ENCODE data around the gene CHRNG. TPM values are rescaled to one million over a fixed set of nuclear protein-coding genes. Genes with fewer than 3 reads are reported as not detected.

CHRNG gene
- total and polyA plus RNA-seq, 2 experiments from 2014 or later = not detected

DNA sequence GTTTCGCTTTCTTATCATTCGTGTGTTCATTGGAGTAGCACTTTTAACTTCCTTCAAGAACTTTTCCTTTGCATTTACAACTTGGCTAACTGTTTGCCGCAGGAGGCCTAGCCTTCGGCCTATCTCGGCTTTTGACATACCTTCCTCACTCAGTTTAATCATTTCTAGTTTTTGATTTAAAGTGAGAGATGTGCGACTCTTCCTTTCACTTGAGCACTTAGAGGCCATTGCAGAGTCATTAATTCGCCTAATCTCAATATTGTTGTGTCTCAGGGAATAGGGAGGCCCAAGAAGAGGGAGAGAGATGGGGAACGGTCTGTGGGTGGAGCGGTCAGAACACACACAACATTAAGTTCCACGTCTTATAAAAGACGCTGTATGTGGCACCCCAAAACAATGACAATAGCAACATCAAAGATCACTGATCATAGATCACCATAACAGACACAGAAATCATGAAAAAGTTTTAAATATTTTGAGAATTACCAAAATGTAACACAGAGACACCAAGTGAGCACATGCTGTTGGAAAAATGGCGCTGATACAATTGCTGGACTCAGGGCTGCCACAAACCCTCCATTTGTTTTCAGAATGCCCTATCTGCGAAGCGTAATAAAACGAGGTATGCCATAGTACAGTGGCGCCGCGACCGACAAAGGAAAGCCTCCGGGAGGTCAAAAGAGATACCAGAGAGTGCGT lies 10.3 kb downstream of the CHRNG start:
- TF ChIP-seq ZNF331 (CRISPR knock-in tag; IDR thresholded peaks at IDR 0.05; ENCODE audit: low read depth) (no peak), STAT1 (IDR thresholded peaks at IDR 0.05; ENCODE audit: unreplicated experiment) (no peak)
- no peaks in the 10 kb centered on the region for H3K9me2 ChIP-seq (ENCODE audit: insufficient read depth)
- peak overlapping the region; percentile 96 for H3K4me3 ChIP-seq
- ATAC-seq (no peak; the same call in 2 of the 3 replicates), DNase-seq (ENCODE audit: low spot score) (no peak)
- peak overlapping the region; percentile 96 for H3K4me2 ChIP-seq
- peaks cover 54% of the 10 kb centered on the region for H3K36me3 Mint-ChIP-seq (ENCODE audit: low read depth)
- peaks cover 6% of the 10 kb centered on the region for H3K27me3 Mint-ChIP-seq (ENCODE audit: insufficient read depth, low read depth, poor library complexity)
- H3K27me3 ChIP-seq (ENCODE audit: insufficient read depth) = no peaks in the 10 kb centered on the region
- H4K20me1 ChIP-seq (replicated peaks; ENCODE audit: insufficient read depth) = peaks cover 21% of the 10 kb centered on the region
- peaks cover 15% of the 10 kb centered on the region for H3K4me1 Mint-ChIP-seq
- peaks cover 15% of the 10 kb centered on the region; the same call in 2 of the 3 replicates for H3K9me3 Mint-ChIP-seq
- peaks cover 12% of the 10 kb centered on the region for H3K4me1 ChIP-seq (ENCODE audit: insufficient read depth)
- H3K79me2 ChIP-seq (replicated peaks; ENCODE audit: insufficient read depth) = peaks cover 76% of the 10 kb centered on the region
- H3K27ac ChIP-seq (ENCODE audit: low read depth) = peak overlapping the region; percentile 98
- H3K27ac Mint-ChIP-seq = peak overlapping the region; percentile 99
- peaks cover 14% of the 10 kb centered on the region for H3K36me3 ChIP-seq (ENCODE audit: insufficient read depth)
- H3F3A ChIP-seq (replicated peaks; ENCODE audit: low read depth) = peaks cover 8% of the 10 kb centered on the region
- H2AFZ ChIP-seq = peak overlapping the region; percentile 91
- H3K4me3 Mint-ChIP-seq = peak overlapping the region; percentile 99

DNA sequence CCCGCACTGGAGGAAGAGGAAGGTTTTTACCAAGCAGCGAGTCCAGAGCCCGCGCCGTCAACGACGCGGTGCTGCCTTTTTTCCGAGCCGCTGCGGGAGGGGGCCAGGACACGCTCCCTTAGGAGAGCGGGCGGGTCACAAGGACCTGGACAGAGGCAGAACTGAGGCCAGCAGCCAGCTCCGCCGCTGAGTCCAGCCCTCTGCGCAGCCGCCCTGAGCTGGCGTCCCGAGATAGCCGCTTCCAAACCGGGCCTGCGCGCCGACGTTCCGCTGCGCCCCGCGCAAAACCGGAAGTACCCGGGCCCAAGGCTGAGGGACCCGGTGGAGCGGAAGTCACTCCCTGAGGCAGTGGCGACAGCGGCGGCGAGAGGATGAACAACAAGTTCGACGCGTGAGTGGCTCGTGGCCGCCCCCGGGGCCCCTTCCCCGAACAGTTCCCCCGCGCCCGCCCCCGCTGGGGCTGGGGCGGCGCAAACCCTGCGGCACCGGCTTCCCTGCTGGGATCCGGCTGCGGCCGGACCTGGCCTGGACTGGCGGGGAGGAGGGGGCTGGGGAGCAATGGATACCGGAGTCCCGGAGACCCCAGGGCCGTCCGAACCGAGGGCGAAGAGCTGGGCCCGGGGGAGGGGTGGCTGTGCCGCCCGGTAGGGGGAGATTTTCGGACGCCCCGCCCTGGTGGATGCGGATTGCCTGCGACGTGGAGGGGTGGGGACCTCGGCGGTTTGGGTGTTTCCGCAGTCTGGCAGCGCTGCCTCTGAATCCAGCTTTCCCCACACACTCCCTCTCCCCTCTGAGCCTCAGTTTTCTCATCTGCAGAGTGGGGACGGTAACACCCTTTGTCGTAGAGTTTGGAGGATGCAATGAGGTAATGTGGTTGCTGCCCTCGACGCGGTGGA lies 11.1 kb downstream of the CHRNG start, which contains the start of the genes EIF4E2 and TIGD1:
EIF4E2 (plus strand) TSS at position 336 of the 896 bp plus-strand sequence; CDS start at position 372, 36 bp downstream.
TIGD1 (minus strand) TSS at position 204 of the 896 bp plus-strand sequence. CDS start 675 bp downstream, outside the sequence.
- TF ChIP-seq, protein P1, sequence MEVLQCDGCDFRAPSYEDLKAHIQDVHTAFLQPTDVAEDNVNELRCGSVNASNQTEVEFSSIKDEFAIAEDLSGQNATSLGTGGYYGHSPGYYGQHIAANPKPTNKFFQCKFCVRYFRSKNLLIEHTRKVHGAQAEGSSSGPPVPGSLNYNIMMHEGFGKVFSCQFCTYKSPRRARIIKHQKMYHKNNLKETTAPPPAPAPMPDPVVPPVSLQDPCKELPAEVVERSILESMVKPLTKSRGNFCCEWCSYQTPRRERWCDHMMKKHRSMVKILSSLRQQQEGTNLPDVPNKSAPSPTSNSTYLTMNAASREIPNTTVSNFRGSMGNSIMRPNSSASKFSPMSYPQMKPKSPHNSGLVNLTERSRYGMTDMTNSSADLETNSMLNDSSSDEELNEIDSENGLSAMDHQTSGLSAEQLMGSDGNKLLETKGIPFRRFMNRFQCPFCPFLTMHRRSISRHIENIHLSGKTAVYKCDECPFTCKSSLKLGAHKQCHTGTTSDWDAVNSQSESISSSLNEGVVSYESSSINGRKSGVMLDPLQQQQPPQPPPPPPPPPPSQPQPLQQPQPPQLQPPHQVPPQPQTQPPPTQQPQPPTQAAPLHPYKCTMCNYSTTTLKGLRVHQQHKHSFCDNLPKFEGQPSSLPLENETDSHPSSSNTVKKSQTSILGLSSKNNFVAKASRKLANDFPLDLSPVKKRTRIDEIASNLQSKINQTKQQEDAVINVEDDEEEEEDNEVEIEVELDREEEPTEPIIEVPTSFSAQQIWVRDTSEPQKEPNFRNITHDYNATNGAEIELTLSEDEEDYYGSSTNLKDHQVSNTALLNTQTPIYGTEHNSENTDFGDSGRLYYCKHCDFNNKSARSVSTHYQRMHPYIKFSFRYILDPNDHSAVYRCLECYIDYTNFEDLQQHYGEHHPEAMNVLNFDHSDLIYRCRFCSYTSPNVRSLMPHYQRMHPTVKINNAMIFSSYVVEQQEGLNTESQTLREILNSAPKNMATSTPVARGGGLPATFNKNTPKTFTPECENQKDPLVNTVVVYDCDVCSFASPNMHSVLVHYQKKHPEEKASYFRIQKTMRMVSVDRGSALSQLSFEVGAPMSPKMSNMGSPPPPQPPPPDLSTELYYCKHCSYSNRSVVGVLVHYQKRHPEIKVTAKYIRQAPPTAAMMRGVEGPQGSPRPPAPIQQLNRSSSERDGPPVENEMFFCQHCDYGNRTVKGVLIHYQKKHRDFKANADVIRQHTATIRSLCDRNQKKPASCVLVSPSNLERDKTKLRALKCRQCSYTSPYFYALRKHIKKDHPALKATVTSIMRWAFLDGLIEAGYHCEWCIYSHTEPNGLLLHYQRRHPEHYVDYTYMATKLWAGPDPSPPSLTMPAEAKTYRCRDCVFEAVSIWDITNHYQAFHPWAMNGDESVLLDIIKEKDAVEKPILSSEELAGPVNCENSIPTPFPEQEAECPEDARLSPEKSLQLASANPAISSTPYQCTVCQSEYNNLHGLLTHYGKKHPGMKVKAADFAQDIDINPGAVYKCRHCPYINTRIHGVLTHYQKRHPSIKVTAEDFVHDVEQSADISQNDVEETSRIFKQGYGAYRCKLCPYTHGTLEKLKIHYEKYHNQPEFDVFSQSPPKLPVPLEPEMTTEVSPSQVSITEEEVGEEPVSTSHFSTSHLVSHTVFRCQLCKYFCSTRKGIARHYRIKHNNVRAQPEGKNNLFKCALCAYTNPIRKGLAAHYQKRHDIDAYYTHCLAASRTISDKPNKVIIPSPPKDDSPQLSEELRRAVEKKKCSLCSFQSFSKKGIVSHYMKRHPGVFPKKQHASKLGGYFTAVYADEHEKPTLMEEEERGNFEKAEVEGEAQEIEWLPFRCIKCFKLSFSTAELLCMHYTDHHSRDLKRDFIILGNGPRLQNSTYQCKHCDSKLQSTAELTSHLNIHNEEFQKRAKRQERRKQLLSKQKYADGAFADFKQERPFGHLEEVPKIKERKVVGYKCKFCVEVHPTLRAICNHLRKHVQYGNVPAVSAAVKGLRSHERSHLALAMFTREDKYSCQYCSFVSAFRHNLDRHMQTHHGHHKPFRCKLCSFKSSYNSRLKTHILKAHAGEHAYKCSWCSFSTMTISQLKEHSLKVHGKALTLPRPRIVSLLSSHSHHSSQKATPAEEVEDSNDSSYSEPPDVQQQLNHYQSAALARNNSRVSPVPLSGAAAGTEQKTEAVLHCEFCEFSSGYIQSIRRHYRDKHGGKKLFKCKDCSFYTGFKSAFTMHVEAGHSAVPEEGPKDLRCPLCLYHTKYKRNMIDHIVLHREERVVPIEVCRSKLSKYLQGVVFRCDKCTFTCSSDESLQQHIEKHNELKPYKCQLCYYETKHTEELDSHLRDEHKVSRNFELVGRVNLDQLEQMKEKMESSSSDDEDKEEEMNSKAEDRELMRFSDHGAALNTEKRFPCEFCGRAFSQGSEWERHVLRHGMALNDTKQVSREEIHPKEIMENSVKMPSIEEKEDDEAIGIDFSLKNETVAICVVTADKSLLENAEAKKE (CRISPR knock-in tag; IDR thresholded peaks at IDR 0.05) = no peak
- TF ChIP-seq, protein P2, sequence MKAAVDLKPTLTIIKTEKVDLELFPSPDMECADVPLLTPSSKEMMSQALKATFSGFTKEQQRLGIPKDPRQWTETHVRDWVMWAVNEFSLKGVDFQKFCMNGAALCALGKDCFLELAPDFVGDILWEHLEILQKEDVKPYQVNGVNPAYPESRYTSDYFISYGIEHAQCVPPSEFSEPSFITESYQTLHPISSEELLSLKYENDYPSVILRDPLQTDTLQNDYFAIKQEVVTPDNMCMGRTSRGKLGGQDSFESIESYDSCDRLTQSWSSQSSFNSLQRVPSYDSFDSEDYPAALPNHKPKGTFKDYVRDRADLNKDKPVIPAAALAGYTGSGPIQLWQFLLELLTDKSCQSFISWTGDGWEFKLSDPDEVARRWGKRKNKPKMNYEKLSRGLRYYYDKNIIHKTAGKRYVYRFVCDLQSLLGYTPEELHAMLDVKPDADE (IDR thresholded peaks at IDR 0.05) = peak; percentile 72
- peak; percentile 94 for TF ChIP-seq POLR2AphosphoS5 (IDR thresholded peaks at IDR 0.05; ENCODE audit: low read depth)
- peak; percentile 70 for TF ChIP-seq CREB1 (CRISPR knock-in tag; IDR thresholded peaks at IDR 0.05; ENCODE audit: low read depth)
- no peak for TF ChIP-seq ZNF114 (CRISPR knock-in tag; IDR thresholded peaks at IDR 0.05)
- TF ChIP-seq, protein P3, sequence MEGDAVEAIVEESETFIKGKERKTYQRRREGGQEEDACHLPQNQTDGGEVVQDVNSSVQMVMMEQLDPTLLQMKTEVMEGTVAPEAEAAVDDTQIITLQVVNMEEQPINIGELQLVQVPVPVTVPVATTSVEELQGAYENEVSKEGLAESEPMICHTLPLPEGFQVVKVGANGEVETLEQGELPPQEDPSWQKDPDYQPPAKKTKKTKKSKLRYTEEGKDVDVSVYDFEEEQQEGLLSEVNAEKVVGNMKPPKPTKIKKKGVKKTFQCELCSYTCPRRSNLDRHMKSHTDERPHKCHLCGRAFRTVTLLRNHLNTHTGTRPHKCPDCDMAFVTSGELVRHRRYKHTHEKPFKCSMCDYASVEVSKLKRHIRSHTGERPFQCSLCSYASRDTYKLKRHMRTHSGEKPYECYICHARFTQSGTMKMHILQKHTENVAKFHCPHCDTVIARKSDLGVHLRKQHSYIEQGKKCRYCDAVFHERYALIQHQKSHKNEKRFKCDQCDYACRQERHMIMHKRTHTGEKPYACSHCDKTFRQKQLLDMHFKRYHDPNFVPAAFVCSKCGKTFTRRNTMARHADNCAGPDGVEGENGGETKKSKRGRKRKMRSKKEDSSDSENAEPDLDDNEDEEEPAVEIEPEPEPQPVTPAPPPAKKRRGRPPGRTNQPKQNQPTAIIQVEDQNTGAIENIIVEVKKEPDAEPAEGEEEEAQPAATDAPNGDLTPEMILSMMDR (conservative IDR thresholded peaks at IDR 0.05; ENCODE audit: low read depth in 2 of 2) = peak in 1 of 2 experiments; percentile 10; a peak in 1 of 4 replicates
- H4K20me1 ChIP-seq (replicated peaks; ENCODE audit: insufficient read depth) = peaks cover 29% of the 10 kb centered on the region
- H3K27me3 ChIP-seq (ENCODE audit: insufficient read depth) = no peaks in the 10 kb centered on the region
- peak within 1 kb of the TSS; percentile 96 for H3K4me2 ChIP-seq
- Mint-ChIP-seq H3K4me1 (peaks cover 15% of the 10 kb centered on the region), H3K9me3 (peaks cover 15% of the 10 kb centered on the region; the same call in 2 of the 3 replicates), H3K27me3 (ENCODE audit: insufficient read depth, low read depth, poor library complexity) (peaks cover 5% of the 10 kb centered on the region), H3K36me3 (ENCODE audit: low read depth) (peaks cover 54% of the 10 kb centered on the region), H3K4me3 (peak within 1 kb of the TSS; percentile 99), H3K27ac (peak within 1 kb of the TSS; percentile 99)
- H3K4me1 ChIP-seq (ENCODE audit: insufficient read depth) = peaks cover 12% of the 10 kb centered on the region
- H3K27ac ChIP-seq (ENCODE audit: low read depth) = peak within 1 kb of the TSS; percentile 98
- ATAC-seq (peak; percentile 97), DNase-seq (ENCODE audit: low spot score) (peak; percentile 97)
- peak within 1 kb of the TSS; percentile 91 for H2AFZ ChIP-seq
- H3K36me3 ChIP-seq (ENCODE audit: insufficient read depth) = peaks cover 14% of the 10 kb centered on the region
- H3K4me3 ChIP-seq = peak within 1 kb of the TSS; percentile 96
- H3K9me2 ChIP-seq (ENCODE audit: insufficient read depth) = no peaks in the 10 kb centered on the region
- peaks cover 8% of the 10 kb centered on the region for H3F3A ChIP-seq (replicated peaks; ENCODE audit: low read depth)
- peaks cover 84% of the 10 kb centered on the region for H3K79me2 ChIP-seq (replicated peaks; ENCODE audit: insufficient read depth)
